IMR-90 (cell line): Measurements from ENCODE around the gene P3H1. TPM values are rescaled to one million over a fixed set of nuclear protein-coding genes. Genes with fewer than 3 reads are reported as not detected.

ENCODE experiments used
- CTCF ChIP-seq: conservative IDR thresholded peaks from 2 replicates; pipeline ENCODE4 v1.5.1; 2012; ENCODE audit warnings: mild to moderate bottlenecking, low read depth, low read length, improper control_type of control experiment
- polyA plus RNA-seq, 3 experiments: library from polyadenylated mRNA; depleted of rRNA; stranded (reverse); fragments of >200 nt; gene quantifications; 2 replicates each; pipeline ENCODE4 v1.2.3, GENCODE V29; 2012; ENCODE audit warnings: low replicate concordance in 1 of 3
- total RNA-seq: library from RNA; depleted of rRNA; stranded (reverse); fragments of >200 nt; gene quantifications from 2 replicates; pipeline ENCODE4 v1.2.3, GENCODE V29; 2012

P3H1 gene
- total and polyA plus RNA-seq, 2 of the 4 experiments (the other 2 are of a cell fraction): 108 to 210 TPM

GRCh38 chr1:42765832-42766740 lies 742 bp downstream of the P3H1 start (continued):
- TF ChIP-seq CTCF: peak; percentile 54
